ENCODE measurements around the gene OLIG3. TPM values are rescaled to one million over a fixed set of nuclear protein-coding genes. Genes with fewer than 3 reads are reported as not detected.

OLIG3 gene
- total RNA-seq, 1 experiment from 2014 or later, result 5.4 TPM

DNA sequence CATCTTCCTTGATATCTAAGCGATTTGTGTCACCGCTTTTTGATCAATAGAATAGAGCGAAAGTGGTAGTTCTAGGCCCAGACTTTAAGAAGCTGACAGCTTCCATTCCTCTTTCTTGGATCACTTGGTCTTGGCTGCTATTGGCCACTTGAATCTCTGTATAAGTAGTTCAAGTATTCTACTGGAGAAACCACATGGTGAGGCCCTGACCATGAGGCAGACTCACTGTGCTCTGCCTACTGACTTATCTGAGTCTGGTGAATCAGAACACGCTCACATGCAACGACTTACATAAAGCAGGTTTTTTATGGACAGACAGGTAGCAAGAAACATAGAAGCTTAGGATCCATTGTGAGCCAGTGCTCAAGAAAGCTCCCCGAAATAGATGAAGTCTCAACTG is 27.0 kb downstream of the OLIG3 start:
- no peak for ATAC-seq
- CTCF ChIA-PET, result interaction anchor here (1.3 kb wide), 1 partner anchor 163 kb away, joined by 3 read pairs; no protein-coding TSS in a partner anchor
- no peak for TF ChIP-seq GABPB1 (CRISPR knock-in tag; IDR thresholded peaks at IDR 0.05)
- TF ChIP-seq, protein P1, sequence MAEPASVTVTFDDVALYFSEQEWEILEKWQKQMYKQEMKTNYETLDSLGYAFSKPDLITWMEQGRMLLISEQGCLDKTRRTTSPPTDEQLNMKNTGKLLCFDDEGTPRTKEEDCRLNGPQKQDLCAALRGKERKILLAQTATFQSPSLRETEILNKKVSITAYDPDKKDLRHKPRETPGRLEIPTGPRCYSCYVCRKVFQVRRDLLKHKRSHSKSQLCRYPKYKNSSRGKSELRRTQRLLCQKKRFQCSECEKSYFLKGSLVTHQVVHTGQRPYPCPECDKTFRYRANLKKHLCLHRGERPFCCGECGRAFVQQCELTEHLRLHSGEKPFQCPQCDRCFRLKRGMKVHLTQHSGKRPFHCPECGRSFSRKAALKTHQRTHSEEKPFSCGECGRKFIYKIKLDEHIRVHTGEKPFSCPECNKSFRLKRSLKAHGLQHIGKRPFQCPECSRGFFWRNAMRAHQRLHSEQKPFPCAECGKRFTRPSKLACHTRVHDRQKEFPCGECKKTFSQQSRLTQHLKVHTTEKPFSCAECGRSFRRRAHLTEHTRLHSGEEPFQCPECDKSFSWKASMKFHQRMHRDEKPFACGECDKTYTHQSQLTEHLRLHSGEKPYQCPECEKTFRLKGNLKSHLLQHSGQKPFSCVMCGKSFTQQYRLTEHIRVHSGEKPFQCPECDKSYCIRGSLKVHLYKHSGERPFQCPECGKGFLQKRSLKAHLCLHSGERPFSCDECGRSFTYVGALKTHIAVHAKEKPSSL (CRISPR knock-in tag; conservative IDR thresholded peaks at IDR 0.05), result no peak

GRCh38 chr6:137465378-137466009 is 28.7 kb downstream of the OLIG3 start:
- POLR2A ChIA-PET, result no interaction called here
- CTCF ChIA-PET, result no interaction called here
- no peaks in the 10 kb centered on the region for H3K9me3 Mint-ChIP-seq
- H3K4me1 Mint-ChIP-seq, result no peaks in the 10 kb centered on the region
- H3K27ac Mint-ChIP-seq, result no peak overlapping the region
- H3K27me3 Mint-ChIP-seq (ENCODE audit: low read depth), result no peaks in the 10 kb centered on the region; the same call in 1 of the 2 replicates
- H3K36me3 Mint-ChIP-seq, result no peaks in the 10 kb centered on the region
- ATAC-seq (no peak), DNase-seq (ENCODE audit: low spot score) (no peak)
- H3K4me3 Mint-ChIP-seq, result no peak overlapping the region
- no peak for TF ChIP-seq CREM (CRISPR knock-in tag; IDR thresholded peaks at IDR 0.05)
- no peak for TF ChIP-seq SMAD4 (CRISPR knock-in tag; IDR thresholded peaks at IDR 0.05)
- no peak for TF ChIP-seq ATF2 (CRISPR knock-in tag; IDR thresholded peaks at IDR 0.05; ENCODE audit: borderline replicate concordance, low read depth)
- no peak for TF ChIP-seq AR (CRISPR knock-in tag; IDR thresholded peaks at IDR 0.05)
- TF ChIP-seq NR3C1 (CRISPR knock-in tag; conservative IDR thresholded peaks at IDR 0.05; ENCODE audit: low read depth), result no peak
- no peak for TF ChIP-seq ZNF281 (CRISPR knock-in tag; IDR thresholded peaks at IDR 0.05)
- TF ChIP-seq AFF4 (CRISPR knock-in tag; IDR thresholded peaks at IDR 0.05; ENCODE audit: borderline replicate concordance), result no peak
- TF ChIP-seq, protein P2, sequence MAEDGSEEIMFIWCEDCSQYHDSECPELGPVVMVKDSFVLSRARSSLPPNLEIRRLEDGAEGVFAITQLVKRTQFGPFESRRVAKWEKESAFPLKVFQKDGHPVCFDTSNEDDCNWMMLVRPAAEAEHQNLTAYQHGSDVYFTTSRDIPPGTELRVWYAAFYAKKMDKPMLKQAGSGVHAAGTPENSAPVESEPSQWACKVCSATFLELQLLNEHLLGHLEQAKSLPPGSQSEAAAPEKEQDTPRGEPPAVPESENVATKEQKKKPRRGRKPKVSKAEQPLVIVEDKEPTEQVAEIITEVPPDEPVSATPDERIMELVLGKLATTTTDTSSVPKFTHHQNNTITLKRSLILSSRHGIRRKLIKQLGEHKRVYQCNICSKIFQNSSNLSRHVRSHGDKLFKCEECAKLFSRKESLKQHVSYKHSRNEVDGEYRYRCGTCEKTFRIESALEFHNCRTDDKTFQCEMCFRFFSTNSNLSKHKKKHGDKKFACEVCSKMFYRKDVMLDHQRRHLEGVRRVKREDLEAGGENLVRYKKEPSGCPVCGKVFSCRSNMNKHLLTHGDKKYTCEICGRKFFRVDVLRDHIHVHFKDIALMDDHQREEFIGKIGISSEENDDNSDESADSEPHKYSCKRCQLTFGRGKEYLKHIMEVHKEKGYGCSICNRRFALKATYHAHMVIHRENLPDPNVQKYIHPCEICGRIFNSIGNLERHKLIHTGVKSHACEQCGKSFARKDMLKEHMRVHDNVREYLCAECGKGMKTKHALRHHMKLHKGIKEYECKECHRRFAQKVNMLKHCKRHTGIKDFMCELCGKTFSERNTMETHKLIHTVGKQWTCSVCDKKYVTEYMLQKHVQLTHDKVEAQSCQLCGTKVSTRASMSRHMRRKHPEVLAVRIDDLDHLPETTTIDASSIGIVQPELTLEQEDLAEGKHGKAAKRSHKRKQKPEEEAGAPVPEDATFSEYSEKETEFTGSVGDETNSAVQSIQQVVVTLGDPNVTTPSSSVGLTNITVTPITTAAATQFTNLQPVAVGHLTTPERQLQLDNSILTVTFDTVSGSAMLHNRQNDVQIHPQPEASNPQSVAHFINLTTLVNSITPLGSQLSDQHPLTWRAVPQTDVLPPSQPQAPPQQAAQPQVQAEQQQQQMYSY (CRISPR knock-in tag; IDR thresholded peaks at IDR 0.05), result no peak
- no peak for TF ChIP-seq ZNF138 (CRISPR knock-in tag; conservative IDR thresholded peaks at IDR 0.05)
- no peak for TF ChIP-seq CDX4 (CRISPR knock-in tag; IDR thresholded peaks at IDR 0.05; ENCODE audit: borderline replicate concordance)

More for the DNA sequence above, 27.0 kb downstream of the OLIG3 start:
- POLR2A ChIA-PET, result no interaction called here
- Mint-ChIP-seq H3K4me3 (no peak overlapping the region), H3K36me3 (no peaks in the 10 kb centered on the region), H3K27me3 (ENCODE audit: low read depth) (no peaks in the 10 kb centered on the region; the same call in 1 of the 2 replicates), H3K9me3 (no peaks in the 10 kb centered on the region), H3K4me1 (peaks cover 8% of the 10 kb centered on the region), H3K27ac (no peak overlapping the region)
- no peak for DNase-seq (ENCODE audit: low spot score)

Data from WTC11 (cell line).